ENCODE data around the gene SHOX.

Gene SHOX

GRCh38 chrX:703866-704265 lies 73.3 kb downstream of the SHOX start:
- DNase-seq (ENCODE audit: low read depth) = no peak
- no peak overlapping the region for H3K4me3 ChIP-seq (ENCODE audit: low read depth, low read length)
- no peak for TF ChIP-seq CTCF (IDR thresholded peaks at IDR 0.05; ENCODE audit: control insufficient read depth, extremely low read depth, insufficient read depth)

All from LNCaP clone FGC (cell line).